Tibial nerve (tissue), 4 donors: Measurements from ENCODE around the gene SMARCC1. TPM values are rescaled to one million over a fixed set of nuclear protein-coding genes. Genes with fewer than 3 reads are reported as not detected.

ENCODE experiments used
- DNase-seq, 2 donors: peaks; one replicate each; pipeline ENCODE4 v3.0.0-alpha.2; 2019; ENCODE audit warnings: low spot score in 2 of 2
- H3K27ac ChIP-seq, 4 donors: fragments of 200-600 bp; sonication (generic) in 3 of 4; one replicate each; pipeline ENCODE4 v1.5.1; 2017 to 2019; ENCODE audit warnings: mild to moderate bottlenecking in 1 of 4
- H3K27me3 ChIP-seq, 2 donors: fragments of 200-600 bp; sonication (generic) in 1 of 2; one replicate each; pipeline versions ENCODE4 v1.5.1 to v1.6.0; 2017 to 2019
- H3K36me3 ChIP-seq, 3 donors: fragments of 200-600 bp; sonication (generic); one replicate each; pipeline ENCODE4 v1.5.1; 2018 to 2019
- H3K4me1 ChIP-seq, 4 donors: fragments of 200-600 bp; sonication (generic) in 3 of 4; one replicate each; pipeline ENCODE4 v1.5.1; 2017 to 2019
- H3K4me3 ChIP-seq, 4 donors: fragments of 200-600 bp; sonication (generic) in 3 of 4; one replicate each; pipeline ENCODE4 v1.5.1; 2017 to 2019; ENCODE audit warnings: mild to moderate bottlenecking in 1 of 4, moderate library complexity in 1 of 4
- H3K9me3 ChIP-seq, 4 donors: fragments of 200-600 bp; sonication (generic) in 3 of 4; one replicate each; pipeline ENCODE4 v1.5.1; 2017 to 2019
- EP300 ChIP-seq, 2 donors: sonication (generic); formaldehyde crosslinking; IDR thresholded peaks; one replicate each; pipeline ENCODE4 v1.6.1; 2017; ENCODE audit warnings: antibody characterized with exemption in 2 of 2, mild to moderate bottlenecking in 1 of 2
- POLR2A ChIP-seq, 2 donors: fragments of 450-650 bp; IDR thresholded peaks; one replicate each; pipeline ENCODE4 v1.6.1; 2017; ENCODE audit warnings: antibody characterized with exemption in 2 of 2, mild to moderate bottlenecking in 2 of 2, moderate library complexity in 2 of 2
- WGBS, 2 donors: methylation state at CpG; one replicate each; pipeline ENCODE4 v1.1.5; 2018; 5-methylcytosine and 5-hydroxymethylcytosine counted together
- total RNA-seq, 4 donors: library from RNA; depleted of rRNA; stranded (reverse); fragments of >200 nt; gene quantifications; one replicate each; pipeline ENCODE4 v1.1.0, GENCODE V29; 2016
- TF ChIP-seq, protein P1 (sequence below), 5 experiments: fragments of 200-600 bp in 3 of 5; fragments of 450-650 bp in 2 of 5; sonication (generic) in 3 of 5; IDR thresholded peaks; one replicate each; pipeline ENCODE4 v1.5.1; 2016 to 2019; ENCODE audit warnings: antibody characterized with exemption in 5 of 5, mild to moderate bottlenecking in 3 of 5, moderate library complexity in 2 of 5

The SMARCC1 gene
- total RNA-seq, 4 donors from 2014 or later: 27.8 to 37.4 (median 36.1) TPM

DNA sequence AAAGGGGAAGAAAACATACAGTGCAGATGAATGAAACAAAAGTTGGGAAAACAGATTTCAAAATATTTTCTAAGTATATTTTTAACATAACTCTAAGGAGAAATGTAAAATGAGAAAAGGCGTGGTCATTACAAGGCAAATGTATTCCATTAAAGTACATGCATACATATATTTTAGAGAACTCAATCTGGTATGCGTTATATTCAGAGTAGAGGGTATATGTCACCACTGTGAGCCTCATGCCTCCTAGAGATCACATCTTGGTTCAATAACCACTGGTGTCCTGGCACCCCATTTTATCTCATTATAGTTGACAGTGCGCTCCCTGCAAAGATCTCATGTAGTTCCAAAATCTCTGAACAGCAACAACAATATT is 77.5 kb downstream of the SMARCC1 start:
- DNase-seq: no peak
- Histone ChIP-seq H3K4me1 (no peaks in the 10 kb centered on the region), H3K9me3 (no peaks in the 10 kb centered on the region), H3K36me3 (peaks cover 0 to 84% (median 33%) of the 10 kb centered on the region in 3 donors), H3K4me3 (no peak overlapping the region), H3K27me3 (no peaks in the 10 kb centered on the region), H3K27ac (no peak overlapping the region)
- WGBS, 2 donors: 93 to 96% methylated on average over 3 of the region's 3 CpGs
- TF ChIP-seq, protein P1, sequence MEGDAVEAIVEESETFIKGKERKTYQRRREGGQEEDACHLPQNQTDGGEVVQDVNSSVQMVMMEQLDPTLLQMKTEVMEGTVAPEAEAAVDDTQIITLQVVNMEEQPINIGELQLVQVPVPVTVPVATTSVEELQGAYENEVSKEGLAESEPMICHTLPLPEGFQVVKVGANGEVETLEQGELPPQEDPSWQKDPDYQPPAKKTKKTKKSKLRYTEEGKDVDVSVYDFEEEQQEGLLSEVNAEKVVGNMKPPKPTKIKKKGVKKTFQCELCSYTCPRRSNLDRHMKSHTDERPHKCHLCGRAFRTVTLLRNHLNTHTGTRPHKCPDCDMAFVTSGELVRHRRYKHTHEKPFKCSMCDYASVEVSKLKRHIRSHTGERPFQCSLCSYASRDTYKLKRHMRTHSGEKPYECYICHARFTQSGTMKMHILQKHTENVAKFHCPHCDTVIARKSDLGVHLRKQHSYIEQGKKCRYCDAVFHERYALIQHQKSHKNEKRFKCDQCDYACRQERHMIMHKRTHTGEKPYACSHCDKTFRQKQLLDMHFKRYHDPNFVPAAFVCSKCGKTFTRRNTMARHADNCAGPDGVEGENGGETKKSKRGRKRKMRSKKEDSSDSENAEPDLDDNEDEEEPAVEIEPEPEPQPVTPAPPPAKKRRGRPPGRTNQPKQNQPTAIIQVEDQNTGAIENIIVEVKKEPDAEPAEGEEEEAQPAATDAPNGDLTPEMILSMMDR (IDR thresholded peaks at IDR 0.05): no peak
- TF ChIP-seq EP300 (IDR thresholded peaks at IDR 0.05) (no peak), POLR2A (IDR thresholded peaks at IDR 0.05) (no peak)

DNA sequence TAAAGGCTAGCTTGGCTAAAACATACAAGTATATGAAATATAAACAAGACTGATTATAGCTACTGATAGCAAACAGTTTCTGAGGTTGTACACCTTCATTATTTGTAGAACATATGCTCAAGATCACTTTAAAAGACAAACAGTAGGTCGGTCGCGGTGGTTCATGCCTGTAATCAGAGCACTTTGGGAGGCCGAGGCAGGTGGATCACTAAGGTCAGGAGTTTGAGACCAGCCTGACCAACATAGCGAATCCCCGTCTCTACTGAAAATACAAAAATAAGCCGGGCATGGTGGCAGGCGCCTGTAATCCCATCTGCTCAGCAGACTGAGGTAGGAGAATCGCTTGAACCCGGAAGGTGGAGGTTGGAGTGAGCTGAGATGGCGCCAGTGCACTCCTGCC is 80.3 kb downstream of the SMARCC1 start:
- H3K36me3 ChIP-seq: peaks cover 0 to 67% (median 25%) of the 10 kb centered on the region in 3 donors

DNA sequence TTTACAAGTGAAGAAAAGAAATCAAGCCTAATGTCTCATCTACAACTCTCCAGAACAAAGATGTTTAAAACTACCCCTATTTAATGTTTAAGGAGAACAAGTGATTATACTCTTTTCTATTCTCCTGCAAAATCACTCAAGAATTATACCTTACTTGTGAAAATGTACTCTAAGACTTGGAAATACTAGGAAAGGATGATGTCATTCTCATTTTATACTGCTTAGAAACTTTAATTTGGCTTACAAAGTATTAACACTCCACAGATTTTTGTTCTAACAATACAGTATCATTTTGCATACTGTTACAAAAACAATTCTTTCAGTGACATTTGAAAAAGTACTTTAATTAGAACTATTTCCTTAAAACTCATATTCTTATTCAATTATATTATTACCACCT is 89.5 kb downstream of the SMARCC1 start:
- H3K27me3 ChIP-seq: no peaks in the 10 kb centered on the region
- H3K4me1 ChIP-seq: no peaks in the 10 kb centered on the region
- DNase-seq: no peak
- no peak overlapping the region for H3K4me3 ChIP-seq
- peaks cover 2 to 86% (median 10%) of the 10 kb centered on the region in 3 donors for H3K36me3 ChIP-seq
- TF ChIP-seq, protein P1 (IDR thresholded peaks at IDR 0.05): no peak
- TF ChIP-seq POLR2A (IDR thresholded peaks at IDR 0.05) (no peak), EP300 (IDR thresholded peaks at IDR 0.05) (no peak)
- H3K27ac ChIP-seq: no peak overlapping the region
- H3K9me3 ChIP-seq: no peaks in the 10 kb centered on the region

More for the DNA sequence above, 80.3 kb downstream of the SMARCC1 start:
- no peaks in the 10 kb centered on the region for H3K27me3 ChIP-seq
- H3K4me1 ChIP-seq: no peaks in the 10 kb centered on the region
- no peak overlapping the region for H3K27ac ChIP-seq
- no peak overlapping the region for H3K4me3 ChIP-seq
- DNase-seq: no peak
- WGBS, 2 donors: 96 to 98% methylated on average over 11 of the region's 11 CpGs
- TF ChIP-seq POLR2A (IDR thresholded peaks at IDR 0.05) (no peak), EP300 (IDR thresholded peaks at IDR 0.05) (no peak)
- TF ChIP-seq, protein P1 (IDR thresholded peaks at IDR 0.05): no peak
- no peaks in the 10 kb centered on the region for H3K9me3 ChIP-seq

DNA sequence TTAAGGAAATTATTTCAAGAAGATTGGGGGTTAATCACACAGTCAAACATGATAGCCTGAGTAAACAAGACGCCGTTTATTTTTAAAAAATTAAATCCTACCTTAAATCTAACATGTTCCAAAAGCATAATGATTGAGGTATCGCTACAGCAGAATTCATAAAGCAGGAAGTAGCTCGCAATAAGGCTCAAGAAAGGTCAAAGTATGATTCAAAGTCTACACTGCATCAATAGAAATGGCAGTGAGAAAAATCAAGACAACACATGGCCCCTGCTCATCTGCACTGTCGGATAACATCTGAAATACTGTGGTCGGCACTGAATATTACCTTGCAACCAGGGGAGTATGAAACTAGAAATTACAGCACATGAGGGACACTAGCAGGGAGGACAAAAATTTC is 93.2 kb downstream of the SMARCC1 start:
- no peaks in the 10 kb centered on the region for H3K4me1 ChIP-seq
- no peaks in the 10 kb centered on the region for H3K27me3 ChIP-seq
- H3K36me3 ChIP-seq: peaks cover 5 to 85% (median 10%) of the 10 kb centered on the region in 3 donors
- H3K9me3 ChIP-seq: no peaks in the 10 kb centered on the region
- no peak for DNase-seq
- WGBS, 2 donors: 88 to 90% methylated on average over 6 of the region's 6 CpGs
- no peak for TF ChIP-seq POLR2A (IDR thresholded peaks at IDR 0.05)
- TF ChIP-seq EP300 (IDR thresholded peaks at IDR 0.05): no peak
- TF ChIP-seq, protein P1 (IDR thresholded peaks at IDR 0.05): no peak
- H3K27ac ChIP-seq: no peak overlapping the region
- no peak overlapping the region for H3K4me3 ChIP-seq

DNA sequence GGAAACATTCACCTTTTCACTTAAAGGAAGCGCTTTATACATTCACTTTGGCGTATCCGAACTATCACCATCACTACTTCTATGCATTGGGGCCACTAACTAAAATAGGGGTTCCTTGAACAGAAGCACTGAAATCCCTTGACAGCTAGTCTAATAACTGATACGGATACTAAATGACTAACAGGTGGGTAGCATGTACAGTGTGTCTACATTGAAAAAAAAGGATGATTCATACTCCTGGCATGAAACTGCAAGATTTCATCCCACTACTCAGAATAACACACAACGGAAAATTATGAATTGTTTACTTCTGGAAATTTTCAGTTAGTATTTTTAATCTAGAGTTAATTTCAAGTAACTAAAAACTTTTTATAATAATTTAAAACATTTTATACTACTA is 96.7 kb downstream of the SMARCC1 start:
- no peak overlapping the region for H3K4me3 ChIP-seq
- peaks cover 4 to 74% (median 10%) of the 10 kb centered on the region in 3 donors for H3K36me3 ChIP-seq
- 82 to 88% methylated on average over 5 of the region's 5 CpGs for WGBS, 2 donors
- H3K27ac ChIP-seq: no peak overlapping the region
- H3K4me1 ChIP-seq: no peaks in the 10 kb centered on the region
- no peaks in the 10 kb centered on the region for H3K27me3 ChIP-seq
- TF ChIP-seq, protein P1 (IDR thresholded peaks at IDR 0.05): no peak
- TF ChIP-seq POLR2A (IDR thresholded peaks at IDR 0.05): no peak
- no peak for TF ChIP-seq EP300 (IDR thresholded peaks at IDR 0.05)
- H3K9me3 ChIP-seq: no peaks in the 10 kb centered on the region
- DNase-seq: no peak
